ENCODE results near the gene TOX2.

TOX2 gene

DNA sequence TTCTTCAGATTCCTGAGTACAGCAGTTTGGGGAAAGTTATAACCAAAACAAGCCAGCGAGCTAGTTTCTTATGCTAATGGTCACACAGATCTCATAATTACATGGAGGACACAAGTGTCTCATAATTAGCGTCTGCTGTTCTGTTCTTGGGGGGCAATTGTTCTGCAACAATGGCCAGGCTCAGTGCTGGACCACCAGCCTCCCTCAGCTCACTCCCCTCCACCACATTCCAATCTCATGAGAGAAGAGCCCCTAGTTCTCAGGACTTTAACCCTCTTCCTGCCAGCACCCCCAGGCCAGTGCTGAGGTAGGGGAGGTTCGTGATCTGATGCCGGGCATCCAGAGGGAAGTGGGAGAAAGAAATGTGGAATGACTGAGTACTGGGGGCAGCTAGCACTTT is 20.2 kb upstream of the TOX2 start:
- Histone ChIP-seq H3K36me3 (ENCODE audit: control insufficient read depth, insufficient read depth, low read length) (no peaks in the 10 kb centered on the region), H3K4me3 (replicated peaks; ENCODE audit: low read depth, low read length) (no peak overlapping the region), H3K27me3 (replicated peaks; ENCODE audit: control insufficient read depth, insufficient read depth, low read length) (no peaks in the 10 kb centered on the region)
- TF ChIP-seq, protein P1, sequence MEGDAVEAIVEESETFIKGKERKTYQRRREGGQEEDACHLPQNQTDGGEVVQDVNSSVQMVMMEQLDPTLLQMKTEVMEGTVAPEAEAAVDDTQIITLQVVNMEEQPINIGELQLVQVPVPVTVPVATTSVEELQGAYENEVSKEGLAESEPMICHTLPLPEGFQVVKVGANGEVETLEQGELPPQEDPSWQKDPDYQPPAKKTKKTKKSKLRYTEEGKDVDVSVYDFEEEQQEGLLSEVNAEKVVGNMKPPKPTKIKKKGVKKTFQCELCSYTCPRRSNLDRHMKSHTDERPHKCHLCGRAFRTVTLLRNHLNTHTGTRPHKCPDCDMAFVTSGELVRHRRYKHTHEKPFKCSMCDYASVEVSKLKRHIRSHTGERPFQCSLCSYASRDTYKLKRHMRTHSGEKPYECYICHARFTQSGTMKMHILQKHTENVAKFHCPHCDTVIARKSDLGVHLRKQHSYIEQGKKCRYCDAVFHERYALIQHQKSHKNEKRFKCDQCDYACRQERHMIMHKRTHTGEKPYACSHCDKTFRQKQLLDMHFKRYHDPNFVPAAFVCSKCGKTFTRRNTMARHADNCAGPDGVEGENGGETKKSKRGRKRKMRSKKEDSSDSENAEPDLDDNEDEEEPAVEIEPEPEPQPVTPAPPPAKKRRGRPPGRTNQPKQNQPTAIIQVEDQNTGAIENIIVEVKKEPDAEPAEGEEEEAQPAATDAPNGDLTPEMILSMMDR (IDR thresholded peaks at IDR 0.05; ENCODE audit: insufficient read depth, low read length, poor library complexity, severe bottlenecking) = no peak
- no peak for DNase-seq (ENCODE audit: extremely low read depth, insufficient read length)

DNA sequence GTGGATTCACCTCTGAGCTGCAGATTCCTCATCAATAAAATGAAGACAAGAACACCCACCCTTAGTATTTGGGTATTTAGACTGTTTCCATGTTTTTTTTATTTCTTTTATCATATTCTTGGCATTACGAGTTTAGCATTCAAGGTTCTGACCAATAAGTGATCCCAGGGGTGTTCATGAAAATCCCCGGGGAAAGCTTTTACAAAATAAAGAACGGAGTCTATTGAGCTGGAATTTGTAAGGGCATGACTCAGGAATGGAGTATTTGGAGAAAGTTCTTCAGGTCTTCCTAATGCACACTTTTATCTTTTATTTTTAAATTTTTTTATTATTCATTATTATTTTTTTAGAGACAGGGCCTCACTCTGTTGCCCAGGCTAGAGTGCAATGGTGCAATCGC is 19.4 kb upstream of the TOX2 start:
- Histone ChIP-seq H3K4me3 (replicated peaks; ENCODE audit: low read depth, low read length) (no peak overlapping the region), H3K27me3 (replicated peaks; ENCODE audit: control insufficient read depth, insufficient read depth, low read length) (no peaks in the 10 kb centered on the region), H3K36me3 (ENCODE audit: control insufficient read depth, insufficient read depth, low read length) (no peaks in the 10 kb centered on the region)
- DNase-seq (ENCODE audit: extremely low read depth, insufficient read length) = no peak
- TF ChIP-seq, protein P1 (IDR thresholded peaks at IDR 0.05; ENCODE audit: insufficient read depth, low read length, poor library complexity, severe bottlenecking) = no peak

DNA sequence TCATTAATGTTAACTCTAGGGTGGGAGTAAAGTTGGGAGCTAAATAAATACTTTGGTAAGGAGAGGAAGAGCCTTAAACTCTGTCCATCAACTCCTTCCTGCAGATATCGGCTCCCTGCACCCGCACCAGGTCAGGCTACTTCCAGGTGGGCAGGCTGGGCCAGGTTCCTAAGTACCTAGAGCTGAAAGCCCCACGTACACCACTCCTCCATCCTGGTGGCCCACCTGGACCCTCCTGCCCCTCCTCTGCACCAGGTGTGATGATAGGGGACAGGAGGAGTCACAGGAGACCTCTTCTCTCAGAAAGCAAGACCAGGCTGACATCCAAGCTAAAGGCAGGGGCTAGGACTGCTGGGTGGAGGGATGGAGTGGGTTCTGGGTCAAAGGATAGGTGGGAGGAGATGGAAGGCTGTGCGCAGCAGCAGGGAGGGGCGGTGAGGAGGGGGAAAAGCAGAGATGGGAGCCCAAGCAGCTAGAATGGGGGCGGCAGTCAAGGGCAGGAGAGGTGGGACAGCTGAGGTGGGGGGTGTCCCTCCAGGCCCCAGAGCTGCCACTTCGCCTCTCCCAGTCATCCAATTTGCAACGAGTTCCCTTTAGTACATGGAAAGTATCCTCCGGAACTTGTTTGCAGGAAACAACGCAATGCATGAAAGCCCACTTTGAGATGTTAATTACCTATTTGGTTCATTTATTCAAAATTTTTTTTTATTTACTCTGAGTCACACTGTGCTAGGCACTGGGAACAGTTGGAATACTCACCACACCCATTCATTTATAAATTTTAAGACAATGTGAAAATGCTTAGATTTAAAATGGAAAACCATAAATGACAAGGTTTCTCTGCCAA is 15.2 kb upstream of the TOX2 start:
- TF ChIP-seq, protein P1 (IDR thresholded peaks at IDR 0.05; ENCODE audit: insufficient read depth, low read length, poor library complexity, severe bottlenecking) = no peak
- Histone ChIP-seq H3K4me3 (replicated peaks; ENCODE audit: low read depth, low read length) (no peak overlapping the region), H3K27me3 (replicated peaks; ENCODE audit: control insufficient read depth, insufficient read depth, low read length) (no peaks in the 10 kb centered on the region), H3K36me3 (ENCODE audit: control insufficient read depth, insufficient read depth, low read length) (no peaks in the 10 kb centered on the region)
- DNase-seq (ENCODE audit: extremely low read depth, insufficient read length) = no peak

DNA sequence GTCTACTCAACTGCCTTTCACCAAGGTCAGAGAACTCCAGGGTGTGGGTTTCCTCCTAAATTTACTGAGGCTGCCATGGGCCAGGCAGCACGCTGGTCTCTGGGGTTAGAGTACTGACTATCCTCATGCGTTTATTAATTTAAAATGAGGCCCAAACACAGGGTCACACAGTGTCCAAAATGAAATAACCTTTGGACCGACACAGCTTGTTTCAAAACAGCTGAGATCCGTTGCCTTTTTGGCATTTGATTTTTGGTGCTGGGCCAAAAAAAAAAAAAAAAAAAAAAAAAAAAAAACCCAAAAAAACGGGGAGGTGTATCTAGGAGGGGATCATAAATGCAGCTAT is 14.6 kb upstream of the TOX2 start:
- TF ChIP-seq, protein P1 (IDR thresholded peaks at IDR 0.05; ENCODE audit: insufficient read depth, low read length, poor library complexity, severe bottlenecking) = no peak
- DNase-seq (ENCODE audit: extremely low read depth, insufficient read length) = no peak
- H3K4me3 ChIP-seq (replicated peaks; ENCODE audit: low read depth, low read length) = no peak overlapping the region

DNA sequence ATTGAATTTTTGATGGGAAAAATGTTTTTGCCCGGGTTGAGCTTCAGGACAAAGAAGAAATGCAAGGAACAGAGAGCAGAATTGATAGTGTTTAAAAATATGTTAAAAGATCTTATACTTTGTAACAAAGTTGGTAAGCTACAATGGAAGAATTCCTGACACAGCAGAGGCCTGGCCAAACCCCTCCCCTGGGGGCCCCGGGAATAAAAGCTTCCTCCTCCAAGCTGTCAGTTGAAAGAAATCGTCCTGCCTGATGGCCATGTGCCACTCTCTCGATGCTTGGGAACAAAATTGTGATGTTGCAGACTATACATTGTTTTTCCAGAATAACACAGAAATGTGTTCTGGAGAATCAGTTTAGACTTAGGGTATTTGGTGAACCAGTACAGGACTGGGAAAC is 14.2 kb upstream of the TOX2 start:
- no peak for DNase-seq (ENCODE audit: extremely low read depth, insufficient read length)
- H3K4me3 ChIP-seq (replicated peaks; ENCODE audit: low read depth, low read length) = no peak overlapping the region
- H3K27me3 ChIP-seq (replicated peaks; ENCODE audit: control insufficient read depth, insufficient read depth, low read length) = no peaks in the 10 kb centered on the region
- H3K36me3 ChIP-seq (ENCODE audit: control insufficient read depth, insufficient read depth, low read length) = no peaks in the 10 kb centered on the region
- TF ChIP-seq, protein P1 (IDR thresholded peaks at IDR 0.05; ENCODE audit: insufficient read depth, low read length, poor library complexity, severe bottlenecking) = no peak

More for the DNA sequence above, 14.6 kb upstream of the TOX2 start:
- Histone ChIP-seq H3K27me3 (replicated peaks; ENCODE audit: control insufficient read depth, insufficient read depth, low read length) (no peaks in the 10 kb centered on the region), H3K36me3 (ENCODE audit: control insufficient read depth, insufficient read depth, low read length) (no peaks in the 10 kb centered on the region)
